ENCODE data around the gene OR10T2. TPM values are rescaled to one million over a fixed set of nuclear protein-coding genes. Genes with fewer than 3 reads are reported as not detected.
"Not testable (repeated sequence)": the region's sequence is repeated elsewhere in the genome, so short reads cannot be mapped to it uniquely, and the experiment has no call there.

OR10T2 gene
- polyA plus RNA-seq, 1 experiment: not detected

DNA sequence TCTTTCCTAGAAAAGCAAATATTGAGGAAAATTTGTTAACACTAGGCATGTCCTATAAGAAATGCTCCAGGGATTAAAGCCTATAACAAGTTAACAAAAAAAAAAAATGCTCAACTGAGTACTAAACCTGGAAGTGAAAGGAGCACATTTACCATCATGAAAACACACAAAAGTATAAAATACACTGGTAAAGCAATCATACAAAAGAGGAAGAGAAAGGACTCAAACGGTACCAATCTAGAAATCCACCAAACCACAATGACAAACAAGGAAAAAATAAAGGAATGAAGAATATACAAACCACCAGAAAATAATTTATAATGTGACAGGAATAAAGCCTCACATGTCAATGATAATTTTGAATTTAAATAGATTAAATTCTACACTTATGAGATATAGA is 24.4 kb downstream of the OR10T2 start:
- no peak for DNase-seq (ENCODE audit: low read depth, low spot score)
- Histone ChIP-seq H3K9me3 (ENCODE audit: control insufficient read depth, insufficient read depth, low read length) (peaks cover 9% of the 10 kb centered on the region), H3K4me3 (ENCODE audit: low read depth, low read length) (no peak overlapping the region), H3K27me3 (ENCODE audit: control insufficient read depth, insufficient read depth, low read length) (no peaks in the 10 kb centered on the region), H3K27ac (ENCODE audit: low read depth, low read length) (no peak overlapping the region)
- CTCF ChIA-PET: no interaction called here
- POLR2A ChIA-PET: no interaction called here
- no peak for TF ChIP-seq CTCF (IDR thresholded peaks at IDR 0.05; ENCODE audit: low read depth, low read length)

- DNase-seq (ENCODE audit: low read depth, low spot score); H3K27ac ChIP-seq (ENCODE audit: low read depth, low read length); H3K9me3 ChIP-seq (ENCODE audit: control insufficient read depth, insufficient read depth, low read length); H3K4me3 ChIP-seq (ENCODE audit: low read depth, low read length); CTCF ChIA-PET; POLR2A ChIA-PET; H3K27me3 ChIP-seq (ENCODE audit: control insufficient read depth, insufficient read depth, low read length): not testable (repeated sequence)
Measured at GRCh38 chr1:158374101-158374500, 25.2 kb downstream of the OR10T2 start.

DNA sequence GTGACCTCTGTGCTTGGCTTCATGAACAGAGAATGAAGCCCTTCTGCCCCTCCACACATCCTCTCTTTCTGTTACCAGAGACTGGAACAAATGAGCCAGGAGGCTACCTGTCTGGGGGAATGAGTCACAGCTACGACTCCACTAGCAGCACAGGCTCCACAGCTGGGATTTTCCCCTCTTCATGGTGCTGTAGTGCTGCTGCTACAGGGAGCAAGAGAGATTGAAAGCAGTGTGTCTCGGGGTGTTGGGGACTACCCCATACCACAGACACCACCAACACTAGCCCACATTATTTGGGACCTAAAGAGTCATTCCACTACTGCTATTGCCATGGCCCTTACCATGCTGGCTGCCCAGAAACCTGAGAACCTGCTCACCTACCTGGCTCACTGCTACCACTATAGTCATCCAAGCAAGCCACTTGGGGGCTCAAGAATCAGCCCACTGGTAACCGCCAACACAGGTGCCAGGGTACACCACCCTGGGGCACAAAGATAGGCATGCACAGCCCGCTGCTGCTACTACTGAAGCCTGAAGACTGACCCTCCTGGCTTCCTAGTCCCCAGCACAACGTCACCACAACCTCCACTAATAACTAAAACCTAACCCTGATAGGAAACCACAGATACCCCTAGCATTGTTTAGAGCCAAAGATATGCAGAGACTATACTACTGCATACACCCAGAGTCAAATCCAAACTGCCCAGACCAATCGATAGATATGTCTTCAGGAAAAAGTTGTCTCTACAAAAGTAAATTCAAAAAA is 27.9 kb downstream of the OR10T2 start:
- H3K27ac ChIP-seq (ENCODE audit: low read depth, low read length): no peak overlapping the region
- POLR2A ChIA-PET: no interaction called here
- H3K9me3 ChIP-seq (ENCODE audit: control insufficient read depth, insufficient read depth, low read length): peaks cover 9% of the 10 kb centered on the region
- no peak for DNase-seq (ENCODE audit: low read depth, low spot score)
- no peak overlapping the region for H3K4me3 ChIP-seq (ENCODE audit: low read depth, low read length)
- CTCF ChIA-PET: no interaction called here
- no peaks in the 10 kb centered on the region for H3K27me3 ChIP-seq (ENCODE audit: control insufficient read depth, insufficient read depth, low read length)
- TF ChIP-seq CTCF (IDR thresholded peaks at IDR 0.05; ENCODE audit: low read depth, low read length): no peak

DNA sequence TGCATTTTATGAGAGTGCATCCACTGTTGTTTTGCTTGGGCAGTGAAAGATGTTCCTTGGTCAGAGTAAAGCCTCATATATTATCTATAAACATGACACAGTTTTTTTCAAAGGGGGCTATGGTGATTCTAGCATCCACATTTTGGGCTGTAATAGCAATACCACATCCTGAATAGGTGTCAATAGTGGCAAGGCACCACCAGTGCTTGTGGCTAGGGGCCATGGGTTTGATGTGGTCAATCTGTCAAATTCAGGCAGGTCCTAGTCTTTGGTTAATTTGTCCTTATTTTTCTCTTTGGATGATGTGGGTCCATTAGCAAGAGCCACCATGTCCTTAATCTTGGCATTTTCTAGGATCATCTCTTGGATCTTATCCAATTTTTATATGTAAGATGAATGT is 32.5 kb downstream of the OR10T2 start:
- TF ChIP-seq CTCF (IDR thresholded peaks at IDR 0.05; ENCODE audit: low read depth, low read length): no peak
- no peak for DNase-seq (ENCODE audit: low read depth, low spot score)
- H3K4me3 ChIP-seq (ENCODE audit: low read depth, low read length): no peak overlapping the region
- no peaks in the 10 kb centered on the region for H3K27me3 ChIP-seq (ENCODE audit: control insufficient read depth, insufficient read depth, low read length)
- ChIA-PET POLR2A (no interaction called here), CTCF (no interaction called here)
- H3K27ac ChIP-seq (ENCODE audit: low read depth, low read length): no peak overlapping the region
- peaks cover 3% of the 10 kb centered on the region; the same call in 1 of the 2 replicates for H3K9me3 ChIP-seq (ENCODE audit: control insufficient read depth, insufficient read depth, low read length)

DNA sequence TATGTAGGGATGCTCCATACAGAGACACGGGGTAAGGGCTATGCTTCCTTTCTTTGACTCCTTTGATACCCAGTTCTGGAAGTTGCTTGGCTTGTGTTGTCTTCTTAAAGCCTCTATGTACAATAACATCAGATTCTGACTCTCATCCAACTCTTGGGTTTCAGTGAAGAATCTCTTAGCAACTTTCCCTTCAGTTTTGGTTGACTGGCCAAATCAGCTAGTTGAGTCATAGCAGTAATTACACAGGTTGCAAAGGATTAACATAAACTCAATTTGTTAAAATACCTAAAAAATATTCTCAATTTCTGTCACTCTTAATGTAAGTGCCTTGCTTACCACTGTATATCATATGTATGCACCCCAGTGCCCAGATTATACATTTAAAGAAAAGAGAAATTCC is 36.3 kb downstream of the OR10T2 start:
- CTCF ChIA-PET: no interaction called here
- Histone ChIP-seq H3K27ac (ENCODE audit: low read depth, low read length) (no peak overlapping the region), H3K27me3 (ENCODE audit: control insufficient read depth, insufficient read depth, low read length) (no peaks in the 10 kb centered on the region), H3K9me3 (ENCODE audit: control insufficient read depth, insufficient read depth, low read length) (no peaks in the 10 kb centered on the region), H3K4me3 (ENCODE audit: low read depth, low read length) (no peak overlapping the region)
- DNase-seq (ENCODE audit: low read depth, low spot score): no peak
- POLR2A ChIA-PET: no interaction called here
- TF ChIP-seq CTCF (IDR thresholded peaks at IDR 0.05; ENCODE audit: low read depth, low read length): no peak

Data from AG04450 (cell line).